ENCODE data around the gene POU2F1.

The POU2F1 gene

DNA sequence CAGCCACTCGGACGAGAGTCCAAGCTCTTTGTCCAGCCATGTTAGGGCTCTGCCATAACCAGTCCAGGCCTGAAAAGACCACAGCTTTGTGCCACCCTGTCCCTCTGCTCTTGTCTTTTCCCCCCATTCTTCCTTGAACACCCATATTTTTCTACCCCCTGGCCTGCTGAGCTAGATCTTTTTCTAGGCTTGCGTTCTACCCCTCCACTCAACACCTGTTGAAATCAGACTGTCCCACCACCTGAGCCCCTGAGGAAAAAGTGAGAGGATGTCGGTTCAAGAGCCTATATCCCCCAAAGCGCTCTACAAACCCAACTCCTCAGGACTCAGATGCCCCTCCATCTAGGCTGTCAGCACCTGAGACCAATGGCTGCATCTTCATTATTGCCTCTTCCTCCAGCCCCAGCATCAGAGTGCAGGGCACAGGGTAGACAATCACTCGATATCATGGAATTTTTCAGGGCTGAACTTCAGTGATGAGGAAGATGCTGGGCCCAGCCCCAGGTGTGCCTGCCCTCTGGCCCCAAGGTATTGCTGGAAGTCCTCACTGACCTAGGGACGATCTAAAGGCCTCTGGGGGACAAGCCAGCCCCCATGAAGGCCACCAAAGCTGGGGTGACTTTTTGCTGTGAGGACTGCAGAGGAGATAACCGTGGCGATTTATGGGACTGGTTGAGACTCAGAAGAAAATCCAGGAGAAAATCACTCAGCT, 222.3 kb downstream of the POU2F1 start:
- no peak for DNase-seq

- DNase-seq: no peak
Observed at GRCh38 chr1:167443757-167444156, 223.1 kb downstream of the POU2F1 start.

- DNase-seq: no peak
Observed at GRCh38 chr1:167446966-167447365, 226.3 kb downstream of the POU2F1 start.

- DNase-seq: no peak
Observed at GRCh38 chr1:167447521-167448136, 226.9 kb downstream of the POU2F1 start.

DNA sequence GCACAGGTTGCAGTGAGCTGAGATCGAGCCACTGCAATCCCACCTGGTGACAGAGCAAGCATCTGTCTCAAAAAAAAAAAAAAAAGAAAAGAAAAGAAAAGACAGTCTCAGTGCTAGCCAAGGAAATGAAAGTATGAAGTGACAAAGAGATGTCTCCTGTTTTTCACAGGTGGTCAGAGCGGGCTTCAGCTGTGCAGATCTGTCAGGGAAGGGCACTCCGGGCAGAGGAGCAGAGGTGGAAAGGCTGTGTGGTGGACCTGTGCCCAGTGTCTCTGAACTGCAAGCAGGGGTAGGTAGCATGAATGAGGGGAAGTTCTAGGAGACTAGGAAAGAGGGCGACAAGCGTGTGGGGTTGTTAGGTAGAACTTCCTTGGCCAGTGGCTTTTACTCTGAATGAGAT, 230.2 kb downstream of the POU2F1 start:
- DNase-seq: no peak

- no peak for DNase-seq
Observed at GRCh38 chr1:167452483-167452882, 231.8 kb downstream of the POU2F1 start.

DNA sequence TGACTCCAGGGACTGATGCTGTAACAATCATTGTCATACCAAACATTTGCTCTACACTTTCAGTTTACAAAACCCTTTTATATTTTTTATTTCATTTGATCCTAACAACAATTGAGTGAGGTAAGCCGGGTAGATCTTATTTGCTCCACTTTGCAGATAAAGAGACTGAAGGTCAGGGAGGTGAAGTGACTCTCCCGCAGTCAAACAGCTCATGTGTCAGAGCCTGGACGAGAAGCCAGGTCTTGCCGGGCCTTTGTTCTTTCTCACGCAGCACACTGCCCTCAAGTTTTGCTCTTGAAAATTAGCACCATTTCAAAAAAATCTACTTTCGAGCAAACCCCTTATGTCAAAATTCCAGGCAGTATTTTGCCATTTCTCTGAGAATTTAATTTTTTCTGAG, 232.4 kb downstream of the POU2F1 start:
- no peak for DNase-seq

DNA sequence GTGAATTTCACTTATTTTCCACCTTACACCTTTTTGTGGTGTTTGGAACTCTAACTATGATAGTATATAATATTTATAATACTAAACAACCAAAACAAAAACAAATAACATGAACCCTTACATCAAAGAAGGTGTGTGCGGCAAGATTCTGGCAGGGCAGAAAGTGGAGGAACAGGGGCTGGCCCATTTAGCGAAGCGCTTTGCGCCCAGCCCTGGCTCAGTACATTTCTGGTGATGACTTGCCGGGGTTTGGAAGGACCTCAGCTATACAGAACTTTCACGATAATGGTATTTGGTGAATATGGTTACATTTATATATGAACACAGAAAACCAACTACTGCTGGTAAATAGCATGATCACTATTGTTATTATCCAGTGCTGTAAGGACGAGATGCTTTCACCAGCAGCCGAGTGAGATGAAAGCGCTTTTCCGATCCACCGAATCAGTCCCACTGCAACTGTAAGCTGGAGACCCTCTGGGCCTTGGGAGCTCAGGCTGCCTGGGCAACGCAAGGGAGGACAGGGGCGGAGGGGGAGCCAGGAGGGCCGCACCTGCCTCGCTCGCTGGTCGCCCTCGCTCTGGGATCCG, 233.7 kb downstream of the POU2F1 start:
- peak in 2 of 14 donors; percentile 52 to 56 for DNase-seq

GRCh38 chr1:167454894-167455785, 234.5 kb downstream of the POU2F1 start:
- peak in 11 of 14 donors; percentile 18 to 56 (median 52) for DNase-seq

- peak in 6 of 14 donors; percentile 29 to 54 (median 51) for DNase-seq
Observed at GRCh38 chr1:167455786-167456446, 235.2 kb downstream of the POU2F1 start.

DNA sequence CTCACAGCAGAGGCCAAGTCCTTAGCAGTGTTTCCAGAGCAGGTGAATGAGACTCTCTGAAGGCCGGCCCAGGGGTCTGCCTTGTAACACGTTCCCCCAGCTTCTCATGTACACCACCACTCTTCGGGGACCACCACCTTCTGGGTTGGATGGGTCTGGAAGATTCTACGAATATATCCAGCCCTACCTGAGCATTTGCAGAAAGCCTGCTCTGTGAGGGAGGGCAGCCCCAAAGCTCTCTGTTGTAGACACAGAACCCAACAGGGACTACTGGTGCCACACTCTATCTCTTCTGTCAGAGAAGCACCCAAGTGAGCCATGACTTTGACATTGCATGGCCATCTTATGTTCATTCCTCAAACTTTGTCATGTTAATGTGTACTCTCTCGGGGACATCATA, 235.8 kb downstream of the POU2F1 start:
- DNase-seq: no peak

GRCh38 chr1:167456926-167457325, 236.2 kb downstream of the POU2F1 start:
- DNase-seq: no peak

GRCh38 chr1:167457936-167458584, 237.4 kb downstream of the POU2F1 start:
- DNase-seq: no peak

DNA sequence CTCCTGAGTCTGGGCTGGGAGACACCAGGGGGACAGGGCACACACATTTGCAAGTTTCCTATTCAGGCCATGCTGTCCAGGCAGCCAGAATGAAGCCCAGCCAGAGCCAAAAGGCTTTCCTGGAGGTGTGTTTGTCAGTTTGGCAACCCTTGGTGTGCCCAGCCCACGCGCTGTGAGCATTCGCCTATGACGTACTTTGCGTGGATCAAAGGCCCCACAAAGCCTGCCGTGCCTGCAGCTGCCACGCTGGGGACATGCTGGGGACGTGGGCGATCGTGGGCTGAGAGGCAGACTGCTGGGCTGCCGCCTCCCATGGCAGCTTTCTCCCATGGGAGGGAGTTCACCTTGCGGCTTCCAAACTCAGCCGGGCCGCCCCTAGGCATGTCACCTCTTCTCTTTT, 240.2 kb downstream of the POU2F1 start:
- DNase-seq: peak in 1 of 14 donors; percentile 21

DNA sequence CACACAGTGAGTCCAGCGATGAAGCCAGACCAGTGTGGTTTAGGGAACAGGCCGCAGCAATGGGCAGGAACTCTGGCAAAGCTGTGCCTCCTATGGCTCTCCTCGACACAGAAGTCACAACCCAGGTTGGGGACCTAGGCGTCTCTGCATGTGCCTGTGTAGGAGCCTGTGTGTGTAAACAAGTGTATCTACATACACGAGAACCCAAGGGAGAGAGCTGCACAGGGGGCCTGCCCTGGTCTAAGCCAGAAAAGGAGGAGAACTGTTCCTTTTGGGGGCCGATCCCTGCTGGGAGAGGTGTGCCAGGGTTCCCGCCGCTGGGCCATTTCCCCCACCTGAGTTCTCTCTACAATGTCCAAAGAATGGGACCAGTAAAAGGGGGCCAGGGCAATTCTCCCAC, 241.7 kb downstream of the POU2F1 start:
- DNase-seq: no peak

DNA sequence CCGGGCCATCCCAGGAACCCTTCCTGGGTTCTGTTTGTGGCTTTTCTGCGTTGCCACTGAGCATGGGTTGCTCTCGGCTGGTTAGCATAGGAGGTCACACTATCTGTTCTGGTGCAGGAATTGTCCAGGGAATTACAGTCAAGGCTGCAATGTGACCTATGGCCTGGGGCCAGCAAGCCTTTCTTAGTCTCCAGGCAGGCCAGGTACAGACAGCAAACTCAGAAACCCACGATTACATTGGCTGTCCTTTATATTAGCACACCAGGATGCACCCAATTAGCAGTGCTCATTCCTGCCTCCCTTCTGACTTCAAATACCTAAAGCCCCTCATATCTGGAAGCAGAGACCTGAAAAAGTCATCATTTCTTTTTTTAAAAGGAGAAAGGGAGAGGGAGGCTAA, 242.4 kb downstream of the POU2F1 start:
- DNase-seq: no peak

- DNase-seq: no peak
Observed at GRCh38 chr1:167463875-167464575, 243.3 kb downstream of the POU2F1 start.

- DNase-seq: no peak
Observed at GRCh38 chr1:167465018-167465417, 244.3 kb downstream of the POU2F1 start.

DNA sequence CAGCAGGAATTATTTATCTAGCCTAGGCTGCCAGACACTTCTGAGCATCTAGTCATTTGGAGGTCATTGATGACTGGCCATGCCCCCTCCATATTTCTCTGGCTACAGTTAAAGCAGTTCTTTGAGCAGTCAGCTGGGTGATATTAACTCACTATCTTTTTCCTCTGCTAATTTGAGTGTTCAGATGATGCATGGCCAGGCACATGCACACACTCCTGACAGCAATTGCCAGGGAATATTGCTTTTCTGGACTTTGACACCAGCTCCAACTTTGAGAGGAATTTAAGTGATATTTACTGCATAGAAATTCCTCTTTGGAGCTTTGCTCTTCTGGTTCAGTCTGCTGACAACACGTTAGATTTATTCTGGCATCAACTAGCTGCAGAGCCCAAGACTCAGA, 245.1 kb downstream of the POU2F1 start:
- no peak for DNase-seq

DNA sequence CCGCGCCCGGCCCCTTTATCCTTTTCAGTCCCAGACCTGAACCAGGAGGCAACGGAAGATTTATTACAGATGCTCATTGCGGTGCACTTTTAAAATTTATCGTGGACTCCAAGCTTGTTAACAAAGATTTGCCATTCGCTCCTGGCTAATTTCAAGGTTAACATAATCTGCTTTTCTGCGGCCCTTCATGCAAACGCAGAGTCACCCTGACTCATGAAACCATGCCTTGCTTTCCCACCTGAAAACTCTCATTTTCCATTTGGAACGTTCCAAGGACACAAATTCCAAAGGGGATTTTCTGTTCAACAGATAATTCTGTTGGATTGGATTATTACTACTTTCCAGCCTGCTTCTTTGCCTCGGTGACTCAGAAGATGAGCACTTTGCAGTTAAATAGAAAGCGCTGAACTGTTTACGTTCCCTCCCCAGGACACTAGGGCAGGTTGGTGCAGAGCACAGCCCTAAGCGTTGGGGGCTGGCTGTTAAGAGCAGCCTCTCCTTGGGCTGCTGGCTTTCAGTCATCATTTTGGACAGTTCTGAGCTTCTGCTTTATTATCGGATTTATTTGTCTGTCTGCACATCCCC, 246.5 kb downstream of the POU2F1 start:
- no peak for DNase-seq

DNA sequence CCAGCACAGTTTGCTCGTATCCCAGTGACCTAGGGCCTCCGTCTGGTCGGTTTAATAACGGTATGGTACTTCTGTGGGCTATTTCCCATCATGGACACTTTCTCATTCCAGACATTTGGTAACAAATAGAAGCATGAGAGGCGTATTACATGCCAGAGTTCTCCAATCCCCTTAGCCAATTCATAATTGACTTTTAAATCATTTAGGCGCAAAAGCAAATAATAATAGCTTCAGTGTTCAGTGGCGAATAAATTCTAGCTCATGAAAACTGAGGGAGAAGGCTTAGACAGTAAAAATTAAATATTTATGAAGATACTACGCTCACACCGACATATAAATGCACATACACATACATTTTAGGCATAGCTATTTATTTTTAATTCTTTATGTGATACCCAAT, 247.1 kb downstream of the POU2F1 start:
- DNase-seq: no peak
